NCI-H2107 (cell line): Measurements from ENCODE around the gene CD46.
"Not testable (repeated sequence)": the region's sequence is repeated elsewhere in the genome, so short reads cannot be mapped to it uniquely, and the experiment has no call there.

ENCODE experiments used
- DNase-seq: peaks from one replicate; lab custom pipeline; 2025; lab: John Stamatoyannopoulos, UW

Gene CD46

GRCh38 chr1:207751463-207751789, 428 bp upstream of the CD46 start:
- DNase-seq, result not testable (repeated sequence)

- no peak for DNase-seq
These were observed 673 bp downstream of the CD46 start for GRCh38 chr1:207752456-207752998.

- DNase-seq, result no peak
These were observed 1.8 kb downstream of the CD46 start for GRCh38 chr1:207753611-207754010.

GRCh38 chr1:207754011-207754410, 2.2 kb downstream of the CD46 start:
- DNase-seq, result no peak

- DNase-seq, result no peak
These were observed 3.3 kb downstream of the CD46 start for GRCh38 chr1:207754974-207755700.

- no peak for DNase-seq
These were observed 4.2 kb downstream of the CD46 start for GRCh38 chr1:207755846-207756693.

GRCh38 chr1:207762622-207763021, 10.8 kb downstream of the CD46 start:
- no peak for DNase-seq

GRCh38 chr1:207763091-207763490, 11.2 kb downstream of the CD46 start:
- no peak for DNase-seq

GRCh38 chr1:207763972-207764371, 12.1 kb downstream of the CD46 start:
- no peak for DNase-seq

- DNase-seq, result no peak
These were observed 14.7 kb downstream of the CD46 start for GRCh38 chr1:207766569-207766968.

GRCh38 chr1:207770514-207770913, 18.7 kb downstream of the CD46 start:
- not testable (repeated sequence) for DNase-seq

GRCh38 chr1:207776045-207776444, 24.2 kb downstream of the CD46 start:
- not testable (repeated sequence) for DNase-seq

GRCh38 chr1:207777412-207777811, 25.6 kb downstream of the CD46 start:
- not testable (repeated sequence) for DNase-seq

- DNase-seq, result no peak
These were observed 27.2 kb downstream of the CD46 start for GRCh38 chr1:207779008-207779407.

GRCh38 chr1:207781312-207781711, 29.5 kb downstream of the CD46 start:
- DNase-seq, result no peak

GRCh38 chr1:207787776-207788175, 35.9 kb downstream of the CD46 start:
- DNase-seq, result no peak

- no peak for DNase-seq
These were observed 37.5 kb downstream of the CD46 start for GRCh38 chr1:207789386-207789785.

GRCh38 chr1:207789792-207790787, 38.2 kb downstream of the CD46 start:
- no peak for DNase-seq

- no peak for DNase-seq
These were observed 39.4 kb downstream of the CD46 start for GRCh38 chr1:207791290-207791689.

GRCh38 chr1:207793327-207793726, 41.5 kb downstream of the CD46 start:
- no peak for DNase-seq

- no peak for DNase-seq
These were observed 43.0 kb downstream of the CD46 start for GRCh38 chr1:207794861-207795260.
